HepG2 (cell line): ENCODE results near the gene RGS10. TPM values are rescaled to one million over a fixed set of nuclear protein-coding genes. Genes with fewer than 3 reads are reported as not detected.
A peak's percentile ranks its signal among the peaks of the same experiment; 100 is the strongest.
"Not testable (repeated sequence)": the region's sequence is repeated elsewhere in the genome, so short reads cannot be mapped to it uniquely, and the experiment has no call there.

Source experiments
- ATAC-seq: fragments of 200-7000 bp; cut with Tn5 transposase; 3 replicates; pipeline ENCODE4 v1.9.1; 2020; ENCODE audit warnings: mild to moderate bottlenecking, moderate library complexity
- BruUV-seq: library from RNA; stranded (reverse); fragments of 400-500 nt; replicated peaks from 2 replicates; lab custom pipeline; 2021; lab: Mats Ljungman, UMichigan
- CTCF ChIA-PET: fragments of 300-600 bp; formaldehyde crosslinking; extraction: SDS; loops from one replicate; lab custom pipeline; 2021; ENCODE audit warnings: low total read pairs, inconsistent platforms, low intra/inter-chr PET ratio; lab: Yijun Ruan, JAX
- POLR2A ChIA-PET: fragments of 350-600 bp; sonication (Branson Sonifier 250); formaldehyde crosslinking; loops from one replicate; lab custom pipeline; 2020; ENCODE audit warnings: antibody characterized with exemption, inconsistent platforms; lab: Yijun Ruan, JAX
- DNase-seq: peaks from one replicate; pipeline ENCODE4 v3.0.0-alpha.2; 2015; ENCODE audit warnings: low spot score
- FAIRE-seq: peaks from 3 replicates; lab custom pipeline; 2011; peaks lifted over from hg19 to GRCh38; lab: Jason Lieb, UNC
- H2AFZ ChIP-seq: one replicate; pipeline ENCODE4 v1.6.1; 2011; ENCODE audit warnings: low read length, inconsistent platforms
- H3K27ac ChIP-seq: fragments of 300-600 bp; 3 replicates; pipeline ENCODE4 v1.8.0; 2011; ENCODE audit warnings: mixed run types, mild to moderate bottlenecking, mixed read lengths, low read length, inconsistent platforms; ENCODE audit not compliant: insufficient read depth; ENCODE audit errors: extremely low read length
- H3K27me3 ChIP-seq, 2 experiments: fragments of 200-600 bp in 1 of 2; 2 replicates in 1 of 2; 3 replicates in 1 of 2; pipeline versions ENCODE4 v1.6.0 to v1.8.0; 2011; ENCODE audit warnings: low read length in 2 of 2, mild to moderate bottlenecking in 2 of 2, moderate library complexity in 2 of 2, inconsistent platforms in 1 of 2; ENCODE audit not compliant: insufficient read depth in 2 of 2, control insufficient read depth in 1 of 2
- H3K36me3 ChIP-seq, 2 experiments: fragments of 200-600 bp in 1 of 2; replicated peaks in 1 of 2; 2 replicates in 1 of 2; 3 replicates in 1 of 2; pipeline versions ENCODE4 v1.5.1 to v1.8.0; 2011; ENCODE audit warnings: low read length in 2 of 2, inconsistent platforms in 1 of 2; ENCODE audit not compliant: insufficient read depth in 2 of 2, control insufficient read depth in 1 of 2
- H3K4me1 ChIP-seq: 2 replicates; pipeline ENCODE4 v1.5.1; 2012; ENCODE audit warnings: low read length, inconsistent platforms; ENCODE audit not compliant: insufficient read depth
- H3K4me2 ChIP-seq: 2 replicates; pipeline ENCODE4 v1.6.0; 2011; ENCODE audit warnings: low read depth, low read length, inconsistent platforms
- H3K4me3 ChIP-seq, 3 experiments: fragments of 200-600 bp in 1 of 3; sonication (generic), shearing (Covaris generic) in 1 of 3; replicated peaks in 1 of 3; 2 replicates each; pipeline ENCODE4 v1.5.1; 2011 to 2016; ENCODE audit warnings: low read length in 3 of 3, inconsistent platforms in 2 of 3, low read depth in 2 of 3, mild to moderate bottlenecking in 2 of 3, control low read depth in 1 of 3, mixed read lengths in 1 of 3; ENCODE audit not compliant: insufficient read depth in 1 of 3
- H3K79me2 ChIP-seq: one replicate; pipeline ENCODE4 v1.6.1; 2011; ENCODE audit warnings: low read length, inconsistent platforms; ENCODE audit not compliant: insufficient read depth
- H3K9ac ChIP-seq: 2 replicates; pipeline ENCODE4 v1.6.0; 2011; ENCODE audit warnings: mild to moderate bottlenecking, low read depth, low read length, inconsistent platforms; ENCODE audit not compliant: insufficient read depth
- H3K9me3 ChIP-seq: 2 replicates; pipeline ENCODE4 v1.5.1; 2012; ENCODE audit warnings: mild to moderate bottlenecking, low read length
- H4K20me1 ChIP-seq: 2 replicates; pipeline ENCODE4 v1.6.0; 2011; ENCODE audit warnings: inconsistent platforms, mild to moderate bottlenecking, low read length, moderate library complexity; ENCODE audit not compliant: insufficient read depth
- CBFB ChIP-seq: sonication (generic); formaldehyde crosslinking; IDR thresholded peaks from 2 replicates; pipeline ENCODE4 v1.4.0; 2020; ENCODE audit warnings: missing genetic modification reagents
- MEIS1 ChIP-seq: sonication (generic); formaldehyde crosslinking; IDR thresholded peaks from 2 replicates; pipeline ENCODE4 v1.9.0; 2021; ENCODE audit warnings: mild to moderate bottlenecking, missing genetic modification reagents, moderate library complexity, borderline replicate concordance
- SAFB2 ChIP-seq: sonication (generic); formaldehyde crosslinking; IDR thresholded peaks from 2 replicates; pipeline ENCODE4 v1.5.1; 2020; ENCODE audit warnings: missing genetic modification reagents, low read depth, mild to moderate bottlenecking, borderline replicate concordance
- SMAD9 ChIP-seq: sonication (generic); formaldehyde crosslinking; IDR thresholded peaks from 2 replicates; pipeline ENCODE4 v1.5.1; 2020; ENCODE audit warnings: mild to moderate bottlenecking, missing genetic modification reagents
- ZFP1 ChIP-seq: IDR thresholded peaks from 2 replicates; pipeline ENCODE4 v1.6.1; 2016
- ZNF10 ChIP-seq: sonication (generic); formaldehyde crosslinking; IDR thresholded peaks from 2 replicates; pipeline ENCODE4 v1.4.0; 2020; ENCODE audit warnings: mild to moderate bottlenecking, low read depth, missing genetic modification reagents, borderline replicate concordance
- ZNF713 ChIP-seq: sonication (generic); formaldehyde crosslinking; IDR thresholded peaks from 2 replicates; pipeline ENCODE4 v1.4.0; 2020; ENCODE audit warnings: mild to moderate bottlenecking, missing genetic modification reagents
- WGBS: methylation state at CpG from one replicate; pipeline ENCODE4 v1.1.6; 2017; ENCODE audit warnings: low lambda C conversion rate; 5-methylcytosine and 5-hydroxymethylcytosine counted together
- in situ Hi-C: cut with HindIII; loops from 2 replicates; pipeline ENCODE4 v1.10.0; 2017; ENCODE audit warnings: low pct_unique_long_range_greater_than_20kb; ENCODE audit not compliant: extremely low pct_ligation_motif_present
- intact Hi-C: fragments of 100-400 bp; cut with micrococcal nuclease; formaldehyde crosslinking; loops from one replicate; pipeline ENCODE4 v1.10.0; 2022; ENCODE audit not compliant: unreplicated experiment
- polyA plus RNA-seq, 8 experiments: library from polyadenylated mRNA; depleted of rRNA in 3 of 8; stranded (reverse) in 7 of 8; unstranded in 1 of 8; fragments of >200 nt; fragmentation: Illumina TruSeq in 4 of 8; extraction: Trizol in 4 of 8; gene quantifications; 2 replicates each; pipeline versions ENCODE4 v1.2.1 to v1.2.3, GENCODE V29; 2011 to 2016; ENCODE audit warnings: low read depth in 4 of 8, missing spikeins in 1 of 8, mixed read lengths in 1 of 8; ENCODE audit not compliant: insufficient read depth in 1 of 8
- total RNA-seq, 5 experiments: library from RNA; depleted of rRNA; stranded (reverse); fragments of >200 nt; fragmentation: Illumina TruSeq; extraction: Trizol; gene quantifications; 2 replicates each; pipeline ENCODE4 v1.2.3, GENCODE V29; 2016; ENCODE audit warnings: low read depth in 1 of 5
- TF ChIP-seq, protein P1 (sequence below): sonication (generic); formaldehyde crosslinking; conservative IDR thresholded peaks from 2 replicates; pipeline ENCODE4 v1.4.0; 2020; ENCODE audit warnings: mild to moderate bottlenecking, missing genetic modification reagents, moderate library complexity

RGS10 gene
- total and polyA plus RNA-seq, 2 of the 13 experiments (the other 11 are each of a cell fraction or from before 2014, with no cell fraction given) = 1.7 to 5.1 TPM

DNA sequence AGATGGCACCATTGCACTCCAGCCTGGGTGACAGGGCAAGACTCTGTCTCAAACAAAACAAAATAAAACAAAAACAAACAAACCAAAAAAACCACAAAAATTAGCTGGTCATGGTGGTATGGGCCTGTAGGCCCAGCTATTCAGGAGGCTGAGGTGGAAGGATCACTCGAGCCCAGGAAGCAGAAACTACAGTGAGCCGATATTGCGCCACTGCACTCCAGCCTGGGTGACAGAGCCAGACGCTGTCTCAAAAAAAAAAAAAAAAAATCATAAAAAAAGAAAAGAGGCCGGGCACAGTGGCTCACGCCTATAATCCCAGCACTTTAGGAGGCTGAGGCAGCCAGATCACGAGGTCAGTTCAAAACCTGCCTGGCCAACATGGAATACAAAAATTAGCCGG, 9.7 kb downstream of the RGS10 start:
- H3K79me2 ChIP-seq, H3K27me3 ChIP-seq, H3K9me3 ChIP-seq, ATAC-seq, H3K9ac ChIP-seq, DNase-seq, H3K27ac ChIP-seq, FAIRE-seq, H2AFZ ChIP-seq, H3K4me2 ChIP-seq, intact Hi-C loops, H3K36me3 ChIP-seq, CTCF ChIA-PET, BruUV-seq, H3K4me3 ChIP-seq, H4K20me1 ChIP-seq: not testable (repeated sequence)
- H3K4me1 ChIP-seq = peaks cover 27% of the 10 kb centered on the region
- in situ Hi-C loops = loop anchor here (25.0 kb wide), 1 partner anchor 345 kb away; the partner anchor contains the start of gene PRDX3
- WGBS = 43% methylated on average over 8 of the region's 8 CpGs
- POLR2A ChIA-PET = interaction anchor here (0.7 kb wide), 1 partner anchor 431 kb away, joined by 3 read pairs; no protein-coding TSS in a partner anchor

DNA sequence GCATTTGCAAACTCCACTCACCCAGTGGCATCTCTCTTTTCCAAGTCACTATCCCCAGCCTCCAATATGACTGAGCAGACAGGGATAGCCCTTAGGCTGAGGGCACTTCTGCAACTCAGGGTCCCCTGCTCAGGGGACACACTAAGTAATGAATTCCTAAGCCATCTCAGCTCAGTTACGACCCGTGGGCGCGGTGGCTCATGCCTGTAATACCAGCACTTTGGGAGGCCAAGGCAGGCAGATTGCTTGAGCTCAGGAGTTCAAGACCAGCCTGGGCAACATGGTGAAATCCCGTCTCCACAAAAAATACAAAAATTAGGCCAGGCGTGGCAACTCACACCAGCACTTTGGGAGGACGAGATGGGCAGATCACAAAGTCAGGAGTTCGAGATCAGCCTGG, 10.3 kb downstream of the RGS10 start:
- BruUV-seq, H2AFZ ChIP-seq, H3K9ac ChIP-seq, ATAC-seq, DNase-seq, intact Hi-C loops, H3K9me3 ChIP-seq, H3K27ac ChIP-seq, H3K4me3 ChIP-seq, H4K20me1 ChIP-seq, H3K4me2 ChIP-seq, H3K36me3 ChIP-seq, H3K27me3 ChIP-seq, H3K79me2 ChIP-seq, CTCF ChIA-PET, FAIRE-seq: not testable (repeated sequence)
- H3K4me1 ChIP-seq = peaks cover 21% of the 10 kb centered on the region
- POLR2A ChIA-PET = interaction anchor here (0.7 kb wide), 1 partner anchor 430 kb away, joined by 3 read pairs; no protein-coding TSS in a partner anchor
- in situ Hi-C loops = loop anchor here (25.0 kb wide), 1 partner anchor 345 kb away; the partner anchor contains the start of gene PRDX3
- 82% methylated on average over 8 of the region's 8 CpGs for WGBS

DNA sequence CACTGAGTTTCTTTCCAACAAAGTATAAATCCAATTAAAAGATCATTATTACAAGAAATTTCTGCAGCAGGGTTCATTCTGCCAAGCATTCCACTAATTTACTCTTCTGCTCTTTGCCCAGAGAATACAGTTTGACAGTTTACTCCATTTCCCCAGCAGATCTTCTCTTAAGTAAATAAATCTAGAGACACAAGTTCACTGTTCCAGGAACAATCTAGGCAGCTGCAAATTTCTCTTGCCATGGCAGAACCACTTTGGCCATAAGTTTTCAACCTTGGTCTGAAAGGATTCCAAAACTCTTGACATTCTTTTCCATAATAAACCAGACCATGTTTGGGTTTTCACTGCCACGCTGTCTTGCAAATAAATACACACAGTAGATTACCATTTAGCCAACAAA, 11.5 kb downstream of the RGS10 start:
- POLR2A ChIA-PET = no interaction called here
- CTCF ChIA-PET = no interaction called here
- peak; percentile 52; the same call in 2 of the 3 replicates for ATAC-seq
- no peak overlapping the region for H3K9ac ChIP-seq
- H3K4me1 ChIP-seq = peaks cover 21% of the 10 kb centered on the region
- H3K27ac ChIP-seq = no peak overlapping the region
- no peak overlapping the region for H2AFZ ChIP-seq
- FAIRE-seq = no peak
- no peak overlapping the region for H3K4me3 ChIP-seq
- no peaks in the 10 kb centered on the region for H3K9me3 ChIP-seq
- intact Hi-C loops (no loop called here), in situ Hi-C loops (loop anchor here (25.0 kb wide), 1 partner anchor 344 kb away; the partner anchor contains the start of gene PRDX3)
- DNase-seq = peak; percentile 54
- H3K36me3 ChIP-seq = no peaks in the 10 kb centered on the region
- no peaks in the 10 kb centered on the region for H4K20me1 ChIP-seq
- 0 out of 2 replicates have a peak overlapping the region, but pooled peaks have one; percentile 10 for H3K4me2 ChIP-seq
- BruUV-seq = no TSS peak
- no peaks in the 10 kb centered on the region for H3K27me3 ChIP-seq
- WGBS = 0% methylated on average over 1 of the region's 1 CpG
- H3K79me2 ChIP-seq = no peaks in the 10 kb centered on the region
- no peak for TF ChIP-seq ZFP1 (CRISPR knock-in tag)
- TF ChIP-seq CBFB = no peak
- TF ChIP-seq ZNF713 (CRISPR knock-in tag) = no peak
- TF ChIP-seq, protein P1, sequence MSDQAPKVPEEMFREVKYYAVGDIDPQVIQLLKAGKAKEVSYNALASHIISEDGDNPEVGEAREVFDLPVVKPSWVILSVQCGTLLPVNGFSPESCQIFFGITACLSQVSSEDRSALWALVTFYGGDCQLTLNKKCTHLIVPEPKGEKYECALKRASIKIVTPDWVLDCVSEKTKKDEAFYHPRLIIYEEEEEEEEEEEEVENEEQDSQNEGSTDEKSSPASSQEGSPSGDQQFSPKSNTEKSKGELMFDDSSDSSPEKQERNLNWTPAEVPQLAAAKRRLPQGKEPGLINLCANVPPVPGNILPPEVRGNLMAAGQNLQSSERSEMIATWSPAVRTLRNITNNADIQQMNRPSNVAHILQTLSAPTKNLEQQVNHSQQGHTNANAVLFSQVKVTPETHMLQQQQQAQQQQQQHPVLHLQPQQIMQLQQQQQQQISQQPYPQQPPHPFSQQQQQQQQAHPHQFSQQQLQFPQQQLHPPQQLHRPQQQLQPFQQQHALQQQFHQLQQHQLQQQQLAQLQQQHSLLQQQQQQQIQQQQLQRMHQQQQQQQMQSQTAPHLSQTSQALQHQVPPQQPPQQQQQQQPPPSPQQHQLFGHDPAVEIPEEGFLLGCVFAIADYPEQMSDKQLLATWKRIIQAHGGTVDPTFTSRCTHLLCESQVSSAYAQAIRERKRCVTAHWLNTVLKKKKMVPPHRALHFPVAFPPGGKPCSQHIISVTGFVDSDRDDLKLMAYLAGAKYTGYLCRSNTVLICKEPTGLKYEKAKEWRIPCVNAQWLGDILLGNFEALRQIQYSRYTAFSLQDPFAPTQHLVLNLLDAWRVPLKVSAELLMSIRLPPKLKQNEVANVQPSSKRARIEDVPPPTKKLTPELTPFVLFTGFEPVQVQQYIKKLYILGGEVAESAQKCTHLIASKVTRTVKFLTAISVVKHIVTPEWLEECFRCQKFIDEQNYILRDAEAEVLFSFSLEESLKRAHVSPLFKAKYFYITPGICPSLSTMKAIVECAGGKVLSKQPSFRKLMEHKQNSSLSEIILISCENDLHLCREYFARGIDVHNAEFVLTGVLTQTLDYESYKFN (CRISPR knock-in tag) = no peak
- TF ChIP-seq SAFB2 (CRISPR knock-in tag) = no peak
- no peak for TF ChIP-seq ZNF10 (CRISPR knock-in tag)
- no peak for TF ChIP-seq SMAD9 (CRISPR knock-in tag)
- TF ChIP-seq MEIS1 (CRISPR knock-in tag) = no peak
